Fibroblast of lung (primary cell): ENCODE data around the gene SEC24D.

ENCODE experiments used
- CTCF ChIP-seq, 2 donors: IDR thresholded peaks in 1 of 2; conservative IDR thresholded peaks in 1 of 2; 1 replicate in 1 of 2; 2 replicates in 1 of 2; pipeline ENCODE4 v1.5.1; 2011 to 2012; ENCODE audit warnings: low read length in 2 of 2, control low read depth in 1 of 2, inconsistent platforms in 1 of 2, low read depth in 1 of 2, mild to moderate bottlenecking in 1 of 2
- EZH2 ChIP-seq: IDR thresholded peaks from 2 replicates; pipeline ENCODE4 v1.5.1; 2012; ENCODE audit warnings: low read length, control low read depth, mild to moderate bottlenecking; ENCODE audit errors: missing control alignments

GRCh38 chr4:118774321-118774720, 61.6 kb downstream of the SEC24D start:
- no peak for TF ChIP-seq CTCF (conservative IDR thresholded peaks at IDR 0.05 in 1 of 2, IDR thresholded peaks at IDR 0.05 in 1 of 2; ENCODE audit: low read depth in 1 of 2, low read length in 2 of 2)
- TF ChIP-seq EZH2 = no peak
